Adipose tissue (tissue), 3 donors: ENCODE results near the gene HORMAD2. TPM values are rescaled to one million over a fixed set of nuclear protein-coding genes. Genes with fewer than 3 reads are reported as not detected.
A peak's percentile ranks its signal among the peaks of the same experiment; 100 is the strongest.

Experiments
- H3K27ac ChIP-seq: one replicate; pipeline ENCODE4 v1.5.1; 2013; ENCODE audit warnings: low read depth, low read length
- WGBS, 3 donors: extraction: QIAGEN DNeasy Blood & Tissue Kit; methylation state at CpG; one replicate each; pipeline ENCODE4 v1.1.7; 2013; 5-methylcytosine and 5-hydroxymethylcytosine counted together
- polyA plus RNA-seq, 3 donors: library from polyadenylated mRNA; stranded (reverse); fragments of 200-250 nt; gene quantifications; one replicate each; pipeline ENCODE4 v1.2.3, GENCODE V29; 2013
- donor health status: healthy with polysubstance abuse.
- donor health status: Bipolar disorder and iron deficiency.
- donor health status: healthy.

The HORMAD2 gene
- polyA plus RNA-seq, 3 donors, result 0.03 to 0.22 TPM; not detected in 1

- 53 to 60% (median 55%) methylated on average over 7 of the region's 7 CpGs for WGBS, 3 donors
Observed at GRCh38 chr22:30181459-30182349, 101.4 kb downstream of the HORMAD2 start.

GRCh38 chr22:30182350-30182745 lies 102.1 kb downstream of the HORMAD2 start:
- 45 to 82% (median 81%) methylated on average over 4 of the region's 4 CpGs for WGBS, 3 donors

More at GRCh38 chr22:30181459-30182349, 101.4 kb downstream of the HORMAD2 start:
- no peak overlapping the region for H3K27ac ChIP-seq

DNA sequence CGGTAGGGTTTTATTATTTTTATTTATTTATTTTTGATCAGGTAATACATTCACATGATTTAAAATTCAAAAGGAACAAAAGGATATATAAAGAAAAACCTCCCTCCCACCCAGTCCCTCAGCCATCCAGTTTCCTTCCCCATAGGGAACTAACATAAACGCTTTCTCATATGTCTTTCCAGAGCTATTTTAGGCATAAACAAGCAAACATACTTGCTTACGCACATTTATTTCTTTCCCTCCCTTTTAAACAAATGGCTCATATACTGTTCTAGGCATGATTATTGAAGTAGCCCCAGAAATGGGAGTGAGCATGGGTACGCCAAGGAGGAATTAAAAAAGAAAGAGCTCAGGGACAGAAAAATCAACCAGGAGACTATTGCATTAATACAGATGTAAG lies 102.6 kb downstream of the HORMAD2 start:
- WGBS, 3 donors, result 56 to 67% (median 57%) methylated on average over 4 of the region's 4 CpGs
- no peak overlapping the region for H3K27ac ChIP-seq

More at GRCh38 chr22:30182350-30182745, 102.1 kb downstream of the HORMAD2 start:
- H3K27ac ChIP-seq, result no peak overlapping the region

DNA sequence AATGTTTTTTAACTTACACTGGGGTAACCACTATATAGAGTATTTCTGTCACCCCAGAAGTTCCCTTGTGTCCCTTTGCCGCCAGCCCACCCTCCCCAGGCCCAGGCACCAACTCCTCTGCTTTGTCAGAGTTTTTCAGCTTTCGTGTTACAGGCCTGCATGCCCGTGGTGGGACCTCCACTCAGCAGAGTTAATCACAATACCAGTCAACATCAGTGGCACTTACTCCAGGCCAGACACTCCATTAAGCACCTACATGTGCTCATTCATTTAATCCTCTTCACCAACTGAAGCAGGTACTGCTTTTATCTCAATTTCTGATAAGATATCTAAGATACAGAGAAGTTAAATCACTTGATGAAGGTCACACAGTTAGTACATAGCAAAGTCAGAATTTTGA lies 103.0 kb downstream of the HORMAD2 start:
- 89 to 91% (median 90%) methylated on average over 3 of the region's 3 CpGs for WGBS, 3 donors
- H3K27ac ChIP-seq, result no peak overlapping the region

GRCh38 chr22:30183861-30184278 lies 103.6 kb downstream of the HORMAD2 start:
- no peak overlapping the region for H3K27ac ChIP-seq
- 53 to 99% (median 55%) methylated on average over 2 of the region's 2 CpGs for whole genome bisulfite sequencing, 3 donors

- no peak overlapping the region for H3K27ac ChIP-seq
- 56 to 91% (median 85%) methylated on average over 5 of the region's 5 CpGs for WGBS, 3 donors
Observed at GRCh38 chr22:30185129-30185528, 104.9 kb downstream of the HORMAD2 start.

GRCh38 chr22:30185549-30185948 lies 105.3 kb downstream of the HORMAD2 start:
- H3K27ac ChIP-seq, result no peak overlapping the region

DNA sequence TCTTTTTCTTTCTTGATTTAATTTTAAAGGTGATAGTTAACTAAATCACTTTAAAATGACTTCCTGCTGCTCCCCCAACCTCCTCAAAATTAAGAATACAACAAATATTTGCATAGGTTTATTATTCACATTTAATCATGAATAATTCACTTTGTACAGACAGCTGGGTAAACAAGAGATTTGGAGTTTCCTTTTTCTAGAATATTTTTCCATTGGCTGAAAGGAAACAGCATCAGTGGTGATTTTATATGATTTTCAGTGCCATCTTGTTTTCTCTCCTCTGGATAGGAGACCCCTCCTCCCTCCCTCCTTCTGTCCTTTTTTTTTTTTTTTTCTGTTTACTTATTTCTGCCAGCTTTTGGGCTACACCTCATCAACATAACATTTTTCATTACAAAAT lies 105.8 kb downstream of the HORMAD2 start:
- H3K27ac ChIP-seq, result no peak overlapping the region

- no peak overlapping the region for H3K27ac ChIP-seq
- 39 to 58% (median 53%) methylated on average over 5 of the region's 5 CpGs for WGBS, 3 donors
Observed at GRCh38 chr22:30186510-30186909, 106.2 kb downstream of the HORMAD2 start.

DNA sequence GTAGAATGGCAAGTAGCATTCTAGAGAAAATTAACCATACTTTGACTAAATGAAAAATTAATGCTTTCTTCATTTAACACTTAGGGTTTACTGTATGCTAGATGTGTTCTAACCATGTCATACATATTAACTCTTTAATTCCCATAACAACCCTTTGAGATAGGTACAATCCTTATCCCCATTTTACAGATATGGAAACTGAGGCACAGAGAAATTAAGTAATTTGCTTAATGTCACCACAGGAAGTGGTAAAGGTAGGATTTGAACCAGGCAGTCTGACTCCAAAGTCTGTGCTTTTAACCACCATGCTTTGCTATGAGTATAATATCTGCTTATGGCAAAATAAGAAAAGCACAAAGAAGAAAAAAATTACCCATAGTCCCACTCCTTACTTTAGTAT lies 106.8 kb downstream of the HORMAD2 start:
- H3K27ac ChIP-seq, result no peak overlapping the region

DNA sequence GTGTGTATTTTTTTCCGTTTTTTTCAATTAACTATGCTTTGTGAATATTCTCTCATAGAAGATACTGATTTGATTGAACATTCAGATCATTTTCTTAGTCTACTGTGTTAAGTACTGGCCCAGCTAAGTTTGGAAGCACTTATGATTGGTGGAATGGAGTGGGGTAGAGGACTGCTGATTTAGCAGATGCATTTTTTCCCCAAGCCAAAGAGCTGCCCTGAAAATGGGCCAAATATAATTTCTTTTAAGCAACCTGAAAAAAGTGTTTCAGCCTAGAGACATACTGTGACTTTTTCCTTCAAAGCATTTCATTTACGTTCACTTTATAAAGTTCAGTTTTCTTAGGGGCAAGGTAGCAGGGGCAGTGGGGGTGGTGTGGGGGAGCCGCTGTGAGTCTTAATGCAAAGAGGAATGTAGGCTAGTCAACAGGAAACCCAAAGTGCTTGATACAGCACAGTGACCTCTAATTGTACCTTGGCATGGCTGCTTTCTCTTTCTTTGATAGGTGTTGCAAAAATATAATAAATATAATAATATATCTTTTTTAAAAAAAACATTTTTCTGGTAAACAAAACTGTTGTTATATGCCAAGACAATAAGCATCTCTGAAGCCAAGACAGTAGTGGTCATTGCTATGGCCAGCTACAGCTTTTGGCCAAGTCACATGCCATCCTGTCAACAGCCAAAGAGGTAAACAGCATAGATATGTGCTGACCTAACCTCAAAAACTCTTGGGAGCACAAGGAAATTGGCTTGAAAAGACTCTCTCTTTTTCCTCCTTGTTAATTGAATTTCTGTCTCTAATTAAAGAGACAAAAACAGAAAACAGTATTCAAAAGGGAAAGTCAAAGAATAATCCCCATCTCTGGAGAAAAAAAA lies 107.5 kb downstream of the HORMAD2 start:
- 64 to 85% (median 68%) methylated on average over 3 of the region's 3 CpGs for WGBS, 3 donors
- H3K27ac ChIP-seq, result no peak overlapping the region

DNA sequence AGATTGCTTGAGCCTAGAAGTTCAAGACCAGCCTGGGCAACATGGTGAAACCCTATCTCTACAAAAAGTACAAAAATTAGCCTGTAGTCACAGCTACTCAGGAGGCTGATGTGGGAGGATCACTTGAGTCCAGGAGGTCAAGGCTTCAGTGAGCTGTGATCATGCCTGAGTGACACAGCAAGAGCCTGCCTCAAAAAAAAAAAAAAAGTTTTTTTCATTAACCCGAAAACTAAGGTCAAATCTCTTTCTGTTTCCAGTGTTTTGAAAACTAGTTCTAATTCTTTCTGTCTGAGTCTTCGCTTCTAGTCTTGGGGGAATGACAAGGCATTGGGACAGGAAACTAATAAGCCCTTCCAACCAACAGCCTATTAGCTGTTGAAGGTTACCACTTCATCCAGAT lies 108.6 kb downstream of the HORMAD2 start:
- WGBS, 3 donors, result 80 to 94% (median 87%) methylated on average over 2 of the region's 2 CpGs
- no peak overlapping the region for H3K27ac ChIP-seq

DNA sequence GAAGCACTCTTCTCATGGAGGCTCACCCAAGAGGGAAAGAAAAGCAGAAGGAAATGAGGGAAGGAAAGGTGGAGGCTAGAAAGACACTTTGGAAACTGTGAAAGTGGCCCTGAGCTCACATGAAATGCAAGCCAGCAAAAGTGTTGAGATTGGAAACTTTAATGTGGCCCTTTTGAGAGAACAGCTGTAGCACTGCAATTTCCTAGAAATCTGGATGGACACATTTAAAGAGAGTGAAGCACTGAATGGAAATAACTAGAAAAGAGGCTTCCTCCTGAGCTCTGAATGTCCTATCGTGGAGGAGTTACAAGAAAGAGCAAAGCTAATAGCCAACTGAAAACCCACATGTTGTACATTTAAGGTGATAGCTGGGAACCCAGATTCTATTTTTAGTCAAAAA lies 110.3 kb downstream of the HORMAD2 start:
- no peak overlapping the region for H3K27ac ChIP-seq
- 63 to 93% (median 82%) methylated on average over 1 of the region's 1 CpG for WGBS, 3 donors

GRCh38 chr22:30191040-30191701 lies 110.9 kb downstream of the HORMAD2 start:
- H3K27ac ChIP-seq, result no peak overlapping the region
- 84 to 88% (median 87%) methylated on average over 3 of the region's 3 CpGs for WGBS, 3 donors

GRCh38 chr22:30192427-30192826 lies 112.2 kb downstream of the HORMAD2 start:
- WGBS, 3 donors, result 64 to 90% (median 70%) methylated on average over 1 of the region's 1 CpG
- H3K27ac ChIP-seq, result no peak overlapping the region

GRCh38 chr22:30193031-30193775 lies 112.9 kb downstream of the HORMAD2 start:
- no peak overlapping the region for H3K27ac ChIP-seq
- WGBS, 3 donors, result 80 to 91% (median 84%) methylated on average over 3 of the region's 3 CpGs

DNA sequence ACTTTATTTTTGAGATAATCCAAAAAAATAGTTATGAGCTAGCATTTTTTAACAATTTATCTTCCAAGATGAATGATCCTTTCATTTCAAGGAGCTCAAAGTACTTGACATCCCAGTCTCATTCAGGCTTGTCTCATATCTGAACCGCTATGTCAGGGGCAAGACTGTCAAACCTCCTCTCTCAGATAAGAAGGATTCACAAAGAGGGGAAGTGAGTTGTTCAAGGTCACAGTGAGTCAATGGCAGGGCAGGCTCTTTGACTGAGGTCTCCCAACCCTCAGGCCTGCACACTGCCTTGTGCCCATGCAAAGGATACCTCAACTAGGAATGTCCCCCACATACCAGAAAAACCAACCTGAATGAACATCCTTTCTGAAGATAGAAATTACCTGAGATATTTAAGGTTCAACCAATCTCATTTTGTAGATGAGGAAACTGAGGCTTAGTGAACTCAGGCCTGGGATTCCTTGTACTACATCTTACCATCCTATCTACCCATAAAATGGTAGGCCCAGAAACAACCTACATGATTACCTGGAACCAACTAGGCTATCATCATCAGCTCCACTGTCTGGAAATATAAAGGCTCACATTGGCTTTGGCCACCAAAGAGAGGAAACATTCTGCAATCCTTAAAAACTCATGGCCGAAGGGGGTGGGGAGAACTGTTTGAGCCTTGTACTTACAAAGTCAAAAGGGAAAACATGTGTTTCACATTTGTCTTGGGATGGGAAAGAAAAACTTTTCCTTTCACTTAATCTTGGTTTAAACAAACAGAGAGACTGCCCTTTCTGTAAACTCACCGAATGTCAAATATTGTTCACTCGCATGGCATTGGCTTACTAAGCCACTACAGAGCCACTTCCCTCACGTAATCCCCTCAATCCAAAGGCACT lies 115.2 kb downstream of the HORMAD2 start:
- whole genome bisulfite sequencing, 3 donors, result 30 to 50% (median 37%) methylated on average over 5 of the region's 5 CpGs
- H3K27ac ChIP-seq, result peak overlapping the region; percentile 82
